SK-N-MC (cell line): Measurements from ENCODE around the gene CDC42SE2.

Experiments used
- EZH2 ChIP-seq: fragments of 200-600 bp; sonication (generic); IDR thresholded peaks from one replicate; pipeline ENCODE4 v1.6.1; 2017; ENCODE audit warnings: antibody characterized with exemption
- FOXP2 ChIP-seq: optimal IDR thresholded peaks from 2 replicates; pipeline ENCODE3; 2011; ENCODE audit warnings: mild to moderate bottlenecking, moderate library complexity; ENCODE audit not compliant: insufficient read depth; ENCODE audit errors: extremely low read length, control extremely low read depth
- POLR2AphosphoS5 ChIP-seq: IDR thresholded peaks from 2 replicates; pipeline ENCODE4 v1.6.1; 2012; ENCODE audit warnings: mild to moderate bottlenecking, low read depth, low read length, borderline replicate concordance

DNA sequence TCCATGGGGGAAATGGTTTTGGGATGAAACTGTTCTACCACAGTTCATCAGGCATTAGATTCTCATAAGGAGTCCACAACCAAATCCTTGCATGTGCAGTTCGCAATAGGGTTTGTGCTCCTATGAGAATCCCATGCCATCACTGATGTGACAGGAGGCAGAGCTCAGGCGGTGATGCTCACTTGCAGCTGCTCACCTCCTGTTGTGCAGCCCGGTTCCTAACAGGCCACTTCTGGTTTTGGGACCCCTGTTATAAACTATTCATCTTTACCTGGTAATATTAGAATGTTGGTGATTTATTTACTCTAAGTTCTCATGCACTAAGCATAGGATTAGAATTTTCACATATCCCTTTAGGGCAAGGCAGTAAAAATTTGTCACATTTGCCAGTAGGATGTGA, 122.3 kb downstream of the CDC42SE2 start:
- no peak for TF ChIP-seq POLR2AphosphoS5
- TF ChIP-seq EZH2, result no peak
- no peak for TF ChIP-seq FOXP2
